GM23338 (cell line): ENCODE data around the gene GAA. TPM values are rescaled to one million over a fixed set of nuclear protein-coding genes. Genes with fewer than 3 reads are reported as not detected.

Source experiments
- ATAC-seq: fragments of 200-7000 bp; cut with Tn5 transposase; 3 replicates; pipeline ENCODE4 v1.9.1; 2020
- DNase-seq: peaks from one replicate; pipeline ENCODE4 v3.0.0-alpha.2; 2015; ENCODE audit warnings: low spot score
- H2AFZ ChIP-seq: fragments of 200-600 bp; sonication (generic); 2 replicates; pipeline ENCODE4 v1.8.0; 2016; ENCODE audit warnings: antibody characterized with exemption, mild to moderate bottlenecking, moderate library complexity
- H3F3A ChIP-seq: fragments of 200-600 bp; sonication (generic); replicated peaks from 2 replicates; pipeline ENCODE4 v1.8.0; 2017; ENCODE audit warnings: antibody characterized with exemption, mixed run types, low read depth
- H3K27ac ChIP-seq: fragments of 200-600 bp; sonication (generic); 2 replicates; pipeline ENCODE4 v1.6.1; 2016; ENCODE audit warnings: low read depth
- H3K27me3 ChIP-seq: fragments of 200-600 bp; sonication (generic); 2 replicates; pipeline ENCODE4 v1.8.0; 2016; ENCODE audit warnings: mild to moderate bottlenecking, mixed run types, moderate library complexity; ENCODE audit not compliant: insufficient read depth
- H3K36me3 ChIP-seq: fragments of 200-600 bp; sonication (generic); 2 replicates; pipeline ENCODE4 v1.8.0; 2016; ENCODE audit warnings: mild to moderate bottlenecking; ENCODE audit not compliant: insufficient read depth
- H3K4me1 ChIP-seq: fragments of 200-600 bp; sonication (generic); 2 replicates; pipeline ENCODE4 v1.8.0; 2016; ENCODE audit warnings: mild to moderate bottlenecking, moderate library complexity; ENCODE audit not compliant: insufficient read depth
- H3K4me2 ChIP-seq: fragments of 200-600 bp; sonication (generic); 2 replicates; pipeline ENCODE4 v1.7.1; 2017; ENCODE audit warnings: mixed run types
- H3K4me3 ChIP-seq: fragments of 200-600 bp; sonication (generic); 2 replicates; pipeline ENCODE4 v1.6.1; 2016; ENCODE audit warnings: mixed run types
- H3K79me2 ChIP-seq: fragments of 200-600 bp; sonication (generic); replicated peaks from 2 replicates; pipeline ENCODE4 v1.8.0; 2017; ENCODE audit warnings: mild to moderate bottlenecking; ENCODE audit not compliant: insufficient read depth
- H3K9me2 ChIP-seq: fragments of 200-600 bp; sonication (generic); 2 replicates; pipeline ENCODE4 v1.8.0; 2017; ENCODE audit not compliant: insufficient read depth
- H4K20me1 ChIP-seq: fragments of 200-600 bp; sonication (generic); replicated peaks from 2 replicates; pipeline ENCODE4 v1.8.0; 2017; ENCODE audit warnings: mild to moderate bottlenecking; ENCODE audit not compliant: insufficient read depth
- H3K27ac Mint-ChIP-seq: 2 replicates; pipeline ENCODE4 v1.8.0; 2020; ENCODE audit warnings: inconsistent platforms, mild to moderate bottlenecking, moderate library complexity, mixed read lengths
- H3K27me3 Mint-ChIP-seq: 3 replicates; pipeline ENCODE4 v1.8.0; 2022; ENCODE audit warnings: low read depth, mild to moderate bottlenecking, moderate library complexity, mixed read lengths, inconsistent platforms; ENCODE audit not compliant: insufficient read depth, poor library complexity
- H3K36me3 Mint-ChIP-seq: 3 replicates; pipeline ENCODE4 v1.8.0; 2021; ENCODE audit warnings: low read depth, mild to moderate bottlenecking, inconsistent platforms, moderate library complexity, mixed read lengths
- H3K4me1 Mint-ChIP-seq: 3 replicates; pipeline ENCODE4 v1.8.0; 2020; ENCODE audit warnings: mild to moderate bottlenecking, inconsistent platforms, mixed read lengths
- H3K4me3 Mint-ChIP-seq: 3 replicates; pipeline ENCODE4 v1.8.0; 2021; ENCODE audit warnings: moderate library complexity, mild to moderate bottlenecking, inconsistent platforms, mixed read lengths
- H3K9me3 Mint-ChIP-seq: 3 replicates; pipeline ENCODE4 v1.8.0; 2020; ENCODE audit warnings: moderate library complexity, mild to moderate bottlenecking, inconsistent platforms, mixed read lengths
- JUNB ChIP-seq: IDR thresholded peaks from one replicate; pipeline ENCODE4 v1.6.1; 2016; ENCODE audit warnings: antibody characterized with exemption; ENCODE audit not compliant: unreplicated experiment
- microRNA counts: library from miRNA; unstranded; fragments of <30 nt; microRNA quantifications from one replicate; lab custom pipeline; 2017
- microRNA-seq: library from miRNA; unstranded; fragments of <30 nt; microRNA quantifications from one replicate; pipeline ENCODE4, GENCODE V29; 2017
- polyA plus RNA-seq: library from polyadenylated mRNA; unstranded; fragments of >200 nt; fragmentation: Nextera tagmentation; extraction: Ambion mirVana; gene quantifications from 2 replicates; pipeline ENCODE4 v1.2.1, GENCODE V29; 2016
- small RNA-seq: library from RNA; depleted of rRNA; stranded (forward); fragments of <200 nt; gene quantifications from one replicate; pipeline ENCODE3, GENCODE V24; 2014; ENCODE audit warnings: low replicate concordance
- total RNA-seq: library from RNA; depleted of rRNA; stranded (reverse); fragments of >200 nt; shearing (Covaris generic); gene quantifications from 2 replicates; pipeline ENCODE4 v1.2.3, GENCODE V29; 2014; rRNA removed

Gene GAA
- total and polyA plus RNA-seq, 2 experiments from 2014 or later, result 72.5 to 98.1 TPM

DNA sequence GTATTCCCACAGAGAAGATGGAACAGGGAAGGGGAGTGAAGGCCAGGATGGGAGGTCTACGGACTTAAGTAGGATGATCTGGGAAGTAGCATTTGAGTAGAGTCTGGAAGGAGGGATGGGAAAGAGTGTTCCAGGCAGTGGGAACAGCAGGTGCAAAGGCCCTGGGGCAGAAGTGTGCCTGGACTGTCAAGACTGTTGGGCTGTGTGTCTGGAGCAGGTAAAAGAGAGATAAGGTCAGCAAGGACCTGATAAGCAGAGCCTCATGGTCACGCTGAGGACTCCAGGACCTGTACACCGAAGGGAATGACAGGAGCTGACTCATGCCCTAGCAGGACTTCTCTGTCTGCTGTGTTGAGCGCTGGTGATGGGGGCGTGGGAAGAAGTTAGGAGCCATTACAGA is 67.7 kb downstream of the GAA start:
- Mint-ChIP-seq H3K36me3 (no peaks in the 10 kb centered on the region), H3K9me3 (no peaks in the 10 kb centered on the region)

More for the DNA sequence above, 67.7 kb downstream of the GAA start:
- Histone ChIP-seq H3K79me2 (no peaks in the 10 kb centered on the region), H3K4me1 (no peaks in the 10 kb centered on the region), H3K27me3 (no peaks in the 10 kb centered on the region), H3K4me2 (no peak overlapping the region), H3K27ac (no peak overlapping the region), H4K20me1 (no peaks in the 10 kb centered on the region), H3K36me3 (no peaks in the 10 kb centered on the region), H3K4me3 (no peak overlapping the region), H2AFZ (no peak overlapping the region), H3F3A (no peaks in the 10 kb centered on the region), H3K9me2 (no peaks in the 10 kb centered on the region)
- DNase-seq (no peak), ATAC-seq (no peak)
- H3K27ac Mint-ChIP-seq, result no peak overlapping the region
- H3K4me1 Mint-ChIP-seq, result no peaks in the 10 kb centered on the region
- H3K4me3 Mint-ChIP-seq, result no peak overlapping the region
- H3K27me3 Mint-ChIP-seq, result peaks cover 13% of the 10 kb centered on the region
- TF ChIP-seq JUNB, result no peak

MicroRNA genes within 50 kb of the gene (microRNA counts, 767-probe panel; counts per million panel counts)
- microRNA hsa-miR-1268b (lab: Ali Mortazavi, UCI), result not detected

Small RNA genes within 50 kb of the gene (microRNA-seq; reads per million reads assigned to microRNA genes)
- not detected for gene MIR1268B

Small RNA genes within 50 kb of the gene (small RNA-seq; reads per million reads assigned to genes)
- gene AC087741.2, result not detected
- gene MIR1268B, result not detected

Other genes starting within 250 kb of the GAA start
- gene TBC1D16, start 65.7 kb upstream of the GAA start, total RNA-seq, result 93.5 and 104 TPM in 2 replicates
- gene TBC1D16, start 65.7 kb upstream of the GAA start, polyA plus RNA-seq, result 15.2 and 16.7 TPM in 2 replicates
- 7.1 and 8.1 TPM in 2 replicates for gene CCDC40, start 64.9 kb upstream of the GAA start, total RNA-seq
- 6.7 and 7.6 TPM in 2 replicates for gene CCDC40, start 64.9 kb upstream of the GAA start, polyA plus RNA-seq
- gene EIF4A3, start 45.5 kb downstream of the GAA start, total RNA-seq, result 146 and 168 TPM in 2 replicates
- 147 and 156 TPM in 2 replicates for gene EIF4A3, start 45.5 kb downstream of the GAA start, polyA plus RNA-seq
- 0.52 TPM in 1 of 2 replicates, not detected in the other for gene CARD14, start 68.4 kb downstream of the GAA start, total RNA-seq
- 0.08 TPM in 1 of 2 replicates, not detected in the other for gene CARD14, start 68.4 kb downstream of the GAA start, polyA plus RNA-seq
- gene SGSH, start 118.8 kb downstream of the GAA start, total RNA-seq, result 9.6 and 26.9 TPM in 2 replicates
- gene SGSH, start 118.8 kb downstream of the GAA start, polyA plus RNA-seq, result 17.5 and 18.6 TPM in 2 replicates
- gene SLC26A11, start 118.8 kb downstream of the GAA start, total RNA-seq, result 16.1 and 23.0 TPM in 2 replicates
- gene SLC26A11, start 118.8 kb downstream of the GAA start, polyA plus RNA-seq, result 10.8 and 10.9 TPM in 2 replicates
- gene RNF213, start 159.3 kb downstream of the GAA start, total RNA-seq, result 52.5 and 67.2 TPM in 2 replicates
- gene RNF213, start 159.3 kb downstream of the GAA start, polyA plus RNA-seq, result 21.2 and 21.9 TPM in 2 replicates